Measurements from ENCODE around the gene TLX1. TPM values are rescaled to one million over a fixed set of nuclear protein-coding genes. Genes with fewer than 3 reads are reported as not detected.
"Not testable (repeated sequence)": the region's sequence is repeated elsewhere in the genome, so short reads cannot be mapped to it uniquely, and the experiment has no call there.

Gene TLX1
- polyA plus RNA-seq, 10 donors = not detected

- DNase-seq = no peak
These were observed 15.5 kb downstream of the TLX1 start for GRCh38 chr10:101146392-101147251.

DNA sequence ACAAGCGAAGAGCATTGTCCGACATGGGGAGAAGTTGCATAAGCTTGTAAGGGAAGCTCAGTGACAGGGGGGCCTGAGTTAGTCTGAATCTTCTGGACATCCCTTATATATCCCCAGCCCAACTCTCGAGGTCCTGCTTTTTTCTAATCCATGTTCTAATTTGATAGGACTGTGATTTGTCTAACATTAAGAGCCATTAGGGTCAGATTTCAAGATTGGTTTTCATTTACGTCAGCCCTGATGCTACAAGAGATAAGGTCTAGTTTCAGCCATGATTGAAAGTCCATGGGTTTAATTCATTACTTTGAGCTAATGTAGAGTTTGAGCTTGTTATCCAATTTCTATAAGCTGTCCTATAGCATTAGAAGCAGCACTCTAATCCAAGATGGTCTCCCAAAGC lies 20.3 kb downstream of the TLX1 start:
- DNase-seq = no peak

GRCh38 chr10:101152316-101152715 lies 21.2 kb downstream of the TLX1 start:
- no peak for DNase-seq

DNA sequence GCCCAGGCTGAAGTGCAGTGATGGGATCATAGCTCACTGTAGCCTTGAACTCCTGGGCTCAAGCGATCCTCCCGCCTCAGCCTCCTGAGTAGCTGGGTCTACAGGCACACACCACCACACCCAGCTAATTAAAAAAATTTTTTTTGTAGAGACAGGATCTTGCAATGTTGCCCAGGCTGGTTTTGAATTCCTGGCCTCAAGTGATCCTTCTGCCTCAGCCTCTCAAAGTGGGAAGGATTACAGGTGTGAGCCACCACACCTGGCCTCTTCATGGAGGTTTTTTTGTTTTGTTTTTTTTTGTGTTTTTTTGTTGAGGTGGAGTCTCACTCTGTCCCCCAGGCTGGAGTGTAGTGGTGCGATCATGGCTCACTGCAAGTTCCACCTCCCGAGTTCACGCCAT lies 23.4 kb downstream of the TLX1 start:
- not testable (repeated sequence) for DNase-seq

DNA sequence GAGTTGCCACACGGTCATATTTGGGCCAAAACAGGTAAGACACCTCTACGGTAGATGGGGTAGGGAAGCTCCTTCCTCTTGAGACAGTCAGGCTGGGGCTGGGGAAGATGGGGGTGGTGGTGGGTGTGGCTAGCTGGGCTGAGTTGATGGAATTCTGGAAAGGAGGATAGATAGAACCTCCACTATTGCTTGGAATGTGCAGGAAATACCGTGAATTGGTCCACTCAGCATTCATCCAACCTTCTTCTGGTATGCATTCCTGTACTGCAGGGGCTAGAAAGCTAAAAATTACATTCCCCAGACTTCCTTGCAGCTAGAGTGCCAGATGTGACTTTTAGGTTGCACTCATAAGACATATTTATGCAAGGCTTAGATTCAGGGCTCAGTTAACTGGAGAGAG lies 24.8 kb downstream of the TLX1 start:
- no peak for DNase-seq

GRCh38 chr10:101157756-101158458 lies 26.8 kb downstream of the TLX1 start:
- no peak for DNase-seq

DNA sequence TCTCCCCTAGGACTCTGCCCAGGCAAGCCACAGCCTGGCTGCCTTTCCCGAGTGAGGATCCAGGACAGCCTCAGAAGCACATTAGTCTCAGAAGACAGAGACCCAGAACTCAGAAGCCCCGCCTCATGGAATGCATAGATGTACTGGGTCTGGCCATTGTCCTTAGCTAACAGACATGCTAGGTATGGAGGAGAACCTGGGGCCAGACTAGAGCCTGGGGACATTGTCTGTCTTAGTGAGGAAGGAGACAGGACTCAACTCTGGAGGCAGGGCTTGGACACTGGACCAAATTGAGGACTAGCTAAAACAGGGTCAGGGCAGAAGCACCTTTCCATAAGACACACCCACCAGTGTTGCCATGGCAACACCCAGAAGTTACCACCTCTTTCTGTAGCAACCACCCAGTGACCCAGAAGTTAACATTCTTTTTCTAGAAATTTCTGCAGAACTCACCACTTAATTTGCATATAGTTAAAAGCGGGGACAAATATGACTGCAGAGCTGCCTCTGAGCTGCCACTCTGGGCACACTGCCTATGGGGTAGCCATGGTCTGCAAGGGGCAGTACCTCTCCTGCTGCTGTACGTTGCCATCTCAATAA lies 27.5 kb downstream of the TLX1 start:
- DNase-seq = no peak

GRCh38 chr10:101161494-101162299 lies 30.6 kb downstream of the TLX1 start:
- DNase-seq = peak; percentile 63 to 85 (median 81)

GRCh38 chr10:101162677-101163076 lies 31.6 kb downstream of the TLX1 start:
- no peak for DNase-seq

GRCh38 chr10:101164020-101164419 lies 32.9 kb downstream of the TLX1 start:
- DNase-seq = no peak

DNA sequence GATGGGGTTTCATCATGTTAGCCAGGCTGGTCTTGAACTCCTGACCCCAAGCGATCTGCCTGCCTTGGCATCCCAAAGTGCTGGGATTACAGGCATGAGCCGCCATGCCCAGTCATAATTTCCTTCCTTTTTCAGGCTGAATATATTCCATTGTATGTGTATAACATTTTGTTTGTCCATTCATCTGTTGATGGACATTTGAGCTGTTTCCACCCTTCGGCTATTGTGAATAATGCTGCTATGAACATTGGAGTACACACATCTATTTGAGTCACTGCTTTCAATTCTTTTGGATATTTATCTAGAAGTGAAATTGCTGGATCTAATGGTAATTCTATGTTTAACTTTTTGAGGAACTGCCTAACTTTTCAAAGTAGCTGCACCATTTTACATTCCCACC lies 34.6 kb downstream of the TLX1 start:
- no peak for DNase-seq

GRCh38 chr10:101166430-101166829 lies 35.3 kb downstream of the TLX1 start:
- no peak for DNase-seq

- no peak for DNase-seq
These were observed 41.6 kb downstream of the TLX1 start for GRCh38 chr10:101172741-101173140.

GRCh38 chr10:101174319-101174718 lies 43.2 kb downstream of the TLX1 start:
- DNase-seq = no peak

GRCh38 chr10:101176577-101176976 lies 45.5 kb downstream of the TLX1 start:
- no peak for DNase-seq

GRCh38 chr10:101182936-101183335 lies 51.8 kb downstream of the TLX1 start:
- DNase-seq = no peak

GRCh38 chr10:101183458-101184183 lies 52.5 kb downstream of the TLX1 start:
- no peak for DNase-seq

Data from muscle of back (tissue), 11 donors.